T-cell (primary cell): ENCODE measurements around the gene THAP7. TPM values are rescaled to one million over a fixed set of nuclear protein-coding genes. Genes with fewer than 3 reads are reported as not detected.

Experiments
- ATAC-seq, 4 experiments: fragments of 200-7000 bp in 3 of 4; fragments of 150-1000 bp in 1 of 4; cut with Tn5 transposase; replicated peaks in 1 of 4; 1 replicate in 3 of 4; 2 replicates in 1 of 4; pipeline ENCODE4 v1.10.0; 2021; ENCODE audit warnings: moderate library complexity in 3 of 4, mild to moderate bottlenecking in 2 of 4, moderate number of reproducible peaks in 1 of 4
- CTCF ChIA-PET, 2 donors: fragments of 300-600 bp; sonication (Branson Sonifier 250); formaldehyde crosslinking; loops; one replicate each; lab custom pipeline; 2022; ENCODE audit warnings: antibody characterized with exemption in 2 of 2; lab: Charles Lee
- POLR2A ChIA-PET, 2 donors: fragments of 300-600 bp; sonication (Branson Sonifier 250); formaldehyde crosslinking; loops; one replicate each; lab custom pipeline; 2022; ENCODE audit warnings: antibody characterized with exemption in 2 of 2; lab: Charles Lee
- DNase-seq, 35 experiments: peaks; one replicate each; pipeline versions ENCODE4 v3.0.0 to v3.0.0-alpha.2; 2013 to 2023
- H3K27ac ChIP-seq: one replicate; pipeline ENCODE4 v1.5.1; 2013; ENCODE audit warnings: low read length
- H3K27me3 ChIP-seq, 2 experiments: replicated peaks in 1 of 2; 1 replicate in 1 of 2; 2 replicates in 1 of 2; pipeline versions ENCODE4 v1.6.1 to v1.7.0; 2013; ENCODE audit warnings: low read length in 1 of 2, mixed read lengths in 1 of 2; ENCODE audit not compliant: control insufficient read depth in 2 of 2, insufficient read depth in 2 of 2; ENCODE audit errors: extremely low read depth in 1 of 2
- H3K36me3 ChIP-seq, 2 donors: 1 replicate in 1 of 2; 2 replicates in 1 of 2; pipeline versions ENCODE4 v1.6.1 to v1.7.0; 2013; ENCODE audit warnings: low read length in 1 of 2; ENCODE audit not compliant: control insufficient read depth in 2 of 2, insufficient read depth in 1 of 2; ENCODE audit errors: extremely low read depth in 1 of 2
- H3K4me1 ChIP-seq, 2 experiments: 1 replicate in 1 of 2; 2 replicates in 1 of 2; pipeline versions ENCODE4 v1.6.1 to v1.7.0; 2013; ENCODE audit warnings: low read length in 2 of 2, mixed read lengths in 1 of 2; ENCODE audit not compliant: insufficient read depth in 2 of 2, control insufficient read depth in 1 of 2; ENCODE audit errors: extremely low read depth in 1 of 2
- H3K4me3 ChIP-seq, 2 donors: 1 replicate in 1 of 2; 2 replicates in 1 of 2; pipeline versions ENCODE4 v1.5.1 to v1.7.0; 2013; ENCODE audit warnings: mild to moderate bottlenecking in 2 of 2, low read length in 1 of 2, moderate library complexity in 1 of 2; ENCODE audit not compliant: control insufficient read depth in 1 of 2; ENCODE audit errors: extremely low read depth in 1 of 2
- H3K9me3 ChIP-seq: 2 replicates; pipeline ENCODE4 v1.7.0; 2013
- H3K27ac Mint-ChIP-seq, 2 donors: one replicate each; pipeline ENCODE4 v1.8.0; 2020 to 2021; ENCODE audit warnings: mild to moderate bottlenecking in 2 of 2, mixed read lengths in 2 of 2
- H3K27me3 Mint-ChIP-seq, 2 donors: one replicate each; pipeline ENCODE4 v1.8.0; 2021 to 2022; ENCODE audit warnings: mixed read lengths in 2 of 2
- H3K36me3 Mint-ChIP-seq: one replicate; pipeline ENCODE4 v1.8.0; 2021; ENCODE audit warnings: mixed read lengths
- H3K4me1 Mint-ChIP-seq, 3 donors: one replicate each; pipeline ENCODE4 v1.8.0; 2020 to 2022; ENCODE audit warnings: mixed read lengths in 3 of 3, mild to moderate bottlenecking in 1 of 3
- H3K4me3 Mint-ChIP-seq, 3 donors: one replicate each; pipeline ENCODE4 v1.8.0; 2020 to 2022; ENCODE audit warnings: mild to moderate bottlenecking in 3 of 3, mixed read lengths in 3 of 3, moderate library complexity in 3 of 3
- H3K9me3 Mint-ChIP-seq, 3 donors: one replicate each; pipeline ENCODE4 v1.8.0; 2020 to 2022; ENCODE audit warnings: mixed read lengths in 3 of 3
- WGBS: methylation state at CpG from one replicate; pipeline ENCODE4 v1.1.5; 2013; ENCODE audit warnings: missing lambda C conversion rate; ENCODE audit not compliant: insufficient coverage; 5-methylcytosine and 5-hydroxymethylcytosine counted together
- total RNA-seq, 35 experiments: library from RNA in 6 of 35; stranded (reverse) in 6 of 35; fragments of 120-200 nt in 1 of 35; gene quantifications; one replicate each; pipeline versions ENCODE4 v1.2.1 to v1.2.4 and lab custom pipeline; 2013 to 2026

THAP7 gene
- total RNA-seq, 5 donors from 2014 or later (not counting 1 experiment from before 2014, with no cell fraction given): 46.4 to 61.1 (median 56.8) TPM

DNA sequence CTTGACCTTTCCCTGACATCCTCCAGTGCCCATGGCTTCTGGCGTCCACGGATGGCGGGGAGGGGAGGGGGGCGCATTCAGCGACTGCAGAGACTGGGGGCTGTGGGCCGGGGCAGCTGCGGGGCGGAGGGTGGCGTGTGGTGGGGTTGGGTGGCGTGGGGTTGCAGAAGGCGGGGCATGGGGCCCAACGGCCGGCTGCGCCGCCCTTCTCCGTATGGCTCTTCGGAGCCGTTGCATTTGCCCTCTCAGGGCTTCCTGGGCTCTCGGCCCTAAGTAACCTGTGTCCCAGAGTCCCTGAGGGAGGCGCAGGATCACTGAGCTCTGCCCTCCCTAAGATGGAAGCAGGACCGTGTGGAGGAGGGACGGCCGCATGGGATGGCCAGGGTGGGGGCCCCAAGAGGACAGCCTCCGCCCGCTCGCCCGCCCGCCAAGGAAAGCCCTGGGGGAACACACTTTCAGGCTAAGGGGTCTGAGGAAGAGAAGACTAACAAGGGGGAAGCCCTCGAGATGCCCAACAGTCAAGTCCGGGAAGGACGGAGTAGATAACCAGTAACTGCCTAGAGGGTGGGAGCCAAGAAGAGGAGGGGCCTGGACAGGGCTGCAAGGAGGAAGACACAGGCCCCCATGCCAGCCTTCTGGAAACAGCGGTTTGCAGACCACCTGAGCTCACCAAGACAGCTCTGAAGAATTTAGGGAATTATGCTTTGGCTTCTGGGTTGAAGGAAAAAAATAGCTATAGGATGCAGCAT is 44.1 kb downstream of the THAP7 start:
- H3K9me3 Mint-ChIP-seq: no peaks in the 10 kb centered on the region
- H3K36me3 Mint-ChIP-seq: peaks cover 6% of the 10 kb centered on the region
- no peak for DNase-seq
- H3K4me1 Mint-ChIP-seq: peaks cover 0 to 20% (median 8%) of the 10 kb centered on the region in 3 donors
- H3K27me3 Mint-ChIP-seq: peaks cover 15 to 32% of the 10 kb centered on the region in 2 donors
- H3K36me3 ChIP-seq: peaks cover 0 to 10% of the 10 kb centered on the region in 2 donors
- peak overlapping the region; percentile 50 to 63 (median 61) for H3K4me3 Mint-ChIP-seq
- peaks cover 0 to 60% of the 10 kb centered on the region in 2 experiments for H3K27me3 ChIP-seq
- CTCF ChIA-PET: interaction anchor here in 1 of 2 donors (0.7 kb wide), 1 partner anchor 83 kb away, joined by 6 read pairs; no protein-coding TSS in a partner anchor
- H3K27ac ChIP-seq: no peak overlapping the region
- H3K9me3 ChIP-seq: no peaks in the 10 kb centered on the region
- peaks cover 3 to 18% of the 10 kb centered on the region in 2 experiments for H3K4me1 ChIP-seq
- H3K27ac Mint-ChIP-seq: no peak overlapping the region
- POLR2A ChIA-PET: interaction anchor here in 1 of 2 donors (0.6 kb wide), 1 partner anchor 18 kb away, joined by 6 read pairs; no protein-coding TSS in a partner anchor
- H3K4me3 ChIP-seq: peak overlapping the region; percentile 35 to 37
- ATAC-seq: peak; percentile 13 to 43 (median 29)
- WGBS: 9% methylated on average over 27 of the region's 32 CpGs

DNA sequence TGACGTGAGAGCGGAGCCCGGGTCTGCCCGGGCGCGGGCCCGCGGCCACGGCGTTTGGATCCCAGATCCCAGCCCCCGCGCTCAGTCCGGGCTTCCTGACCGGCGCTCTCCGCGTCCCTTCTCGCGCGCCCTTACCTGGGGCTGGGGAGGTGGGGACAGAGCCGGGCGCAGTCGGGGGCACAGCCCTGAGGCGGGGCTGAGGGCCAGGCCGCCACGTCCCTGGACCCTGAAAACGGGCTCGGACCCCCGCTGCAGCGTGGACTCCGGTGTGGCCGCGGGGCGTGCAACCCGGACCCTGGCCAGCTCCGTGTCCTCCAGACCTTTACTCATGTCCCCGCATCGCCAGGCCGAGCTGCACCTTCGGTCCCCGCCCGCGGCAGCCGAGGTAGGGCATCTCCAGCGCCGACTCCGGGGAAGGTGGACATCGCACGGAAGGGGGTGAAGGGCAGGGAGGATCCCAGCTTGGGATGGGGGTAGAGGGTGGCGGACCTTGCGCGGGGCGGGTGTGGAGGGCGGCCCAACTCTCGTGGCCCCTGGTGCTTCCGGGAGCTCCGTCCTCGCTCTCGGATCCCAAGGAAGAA is 44.7 kb downstream of the THAP7 start:
- Histone ChIP-seq H3K4me3 (peak overlapping the region; percentile 37 to 38), H3K4me1 (peaks cover 3 to 18% of the 10 kb centered on the region in 2 experiments), H3K9me3 (no peaks in the 10 kb centered on the region), H3K27ac (no peak overlapping the region), H3K36me3 (peaks cover 5 to 17% of the 10 kb centered on the region in 2 donors), H3K27me3 (peaks cover 0 to 53% of the 10 kb centered on the region in 2 experiments)
- ChIA-PET POLR2A (no interaction called here), CTCF (interaction anchor here in 1 of 2 donors (0.7 kb wide), 1 partner anchor 84 kb away, joined by 6 read pairs; no protein-coding TSS in a partner anchor)
- Mint-ChIP-seq H3K27me3 (peaks cover 15 to 32% of the 10 kb centered on the region in 2 donors), H3K4me3 (peak overlapping the region; percentile 50 to 63 (median 61)), H3K9me3 (no peaks in the 10 kb centered on the region), H3K4me1 (peaks cover 0 to 22% (median 8%) of the 10 kb centered on the region in 3 donors), H3K27ac (no peak overlapping the region), H3K36me3 (peaks cover 11% of the 10 kb centered on the region)
- DNase-seq (no peak), ATAC-seq (peak in 3 of 4 experiments; percentile 15 to 31 (median 18))
- WGBS: 5% methylated on average over 51 of the region's 59 CpGs

DNA sequence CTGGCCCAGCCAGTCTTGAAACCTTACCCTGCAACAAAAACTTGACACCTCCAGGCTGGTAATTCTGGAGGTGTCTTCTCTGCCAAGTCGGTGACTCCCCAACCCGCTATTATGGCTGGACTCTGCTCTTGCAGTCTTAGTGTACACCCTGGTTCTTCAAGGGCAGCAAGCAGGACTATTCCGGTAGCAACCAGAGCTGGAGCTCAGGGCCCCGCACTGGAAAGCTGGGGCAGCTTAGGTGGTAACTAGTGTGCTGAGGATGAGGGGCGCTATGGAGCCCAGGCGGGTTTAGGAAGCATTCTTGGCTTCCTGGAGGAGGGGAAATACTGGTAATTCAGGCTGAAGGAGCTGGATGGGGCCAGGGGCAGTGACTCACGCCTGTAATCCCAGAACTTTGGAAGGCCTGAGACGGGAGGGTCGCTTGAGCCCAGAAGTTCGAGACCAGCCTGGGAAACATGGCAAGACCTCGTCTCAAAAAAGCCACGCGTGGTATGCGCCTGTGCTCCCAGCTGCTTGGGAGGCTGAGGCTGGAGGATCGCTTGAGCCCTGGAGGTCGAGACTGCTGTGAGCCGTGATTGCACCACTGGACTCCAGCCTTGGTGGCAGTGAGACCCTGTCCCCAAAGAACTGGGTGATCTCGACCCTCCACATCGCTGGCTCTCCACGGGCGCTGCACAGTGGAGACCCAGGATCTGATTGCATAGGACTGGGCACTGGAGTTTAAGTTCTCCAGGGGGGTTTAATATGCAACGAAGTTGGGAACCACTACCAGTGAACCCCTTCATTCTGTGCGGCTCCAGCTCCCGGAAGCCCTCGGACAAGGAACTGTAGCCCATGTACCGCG is 45.4 kb downstream of the THAP7 start:
- Mint-ChIP-seq H3K36me3 (peaks cover 16% of the 10 kb centered on the region), H3K27ac (peak overlapping the region in 1 of 2 donors; percentile 27), H3K27me3 (peaks cover 15 to 28% of the 10 kb centered on the region in 2 donors), H3K4me1 (peaks cover 0 to 17% (median 5%) of the 10 kb centered on the region in 3 donors), H3K9me3 (no peaks in the 10 kb centered on the region), H3K4me3 (peak overlapping the region in 2 of 3 donors; percentile 39 to 61)
- H3K27me3 ChIP-seq: peaks cover 0 to 47% of the 10 kb centered on the region in 2 experiments
- POLR2A ChIA-PET: no interaction called here
- H3K27ac ChIP-seq: no peak overlapping the region
- H3K4me1 ChIP-seq: peaks cover 3 to 18% of the 10 kb centered on the region in 2 experiments
- WGBS: 66% methylated on average over 23 of the region's 27 CpGs
- DNase-seq (no peak), ATAC-seq (peak in 1 of 4 experiments; percentile 29)
- peaks cover 5 to 24% of the 10 kb centered on the region in 2 donors for H3K36me3 ChIP-seq
- H3K4me3 ChIP-seq: peak overlapping the region in 1 of 2 donors; percentile 38
- CTCF ChIA-PET: no interaction called here
- H3K9me3 ChIP-seq: no peaks in the 10 kb centered on the region

DNA sequence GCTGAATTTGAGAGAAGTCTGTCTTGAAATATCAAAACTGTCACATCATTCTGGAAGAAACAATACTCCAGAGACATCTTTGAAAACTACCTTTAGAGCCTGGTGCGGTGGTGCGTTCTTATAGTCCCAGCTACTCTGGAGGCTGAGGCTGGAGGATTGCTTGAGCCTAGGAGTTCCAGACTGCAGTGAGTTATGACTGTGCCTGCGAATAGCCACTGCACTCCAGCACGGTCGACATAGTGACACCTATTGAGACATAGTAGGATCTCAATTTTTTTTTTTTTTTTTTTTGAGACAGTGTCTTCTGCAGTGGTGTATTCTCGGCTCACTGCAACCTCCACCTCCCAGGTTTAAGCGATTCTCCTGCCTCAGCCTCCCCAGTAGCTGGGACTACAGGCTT is 46.4 kb downstream of the THAP7 start:
- H3K27me3 ChIP-seq: peaks cover 0 to 45% of the 10 kb centered on the region in 2 experiments
- no CpG with 5 or more reads among the region's 7 CpGs for WGBS
- Mint-ChIP-seq H3K4me1 (peaks cover 0 to 17% (median 5%) of the 10 kb centered on the region in 3 donors), H3K27me3 (peaks cover 12 to 26% of the 10 kb centered on the region in 2 donors), H3K36me3 (peaks cover 22% of the 10 kb centered on the region), H3K4me3 (no peak overlapping the region), H3K27ac (no peak overlapping the region), H3K9me3 (no peaks in the 10 kb centered on the region)
- no peak overlapping the region for H3K4me3 ChIP-seq
- no peak for ATAC-seq
- H3K27ac ChIP-seq: no peak overlapping the region
- ChIA-PET POLR2A (interaction anchor here in 1 of 2 donors (0.6 kb wide), 1 partner anchor 12 kb away, joined by 4 read pairs; no protein-coding TSS in a partner anchor), CTCF (no interaction called here)
- H3K36me3 ChIP-seq: peaks cover 11 to 33% of the 10 kb centered on the region in 2 donors
- H3K9me3 ChIP-seq: no peaks in the 10 kb centered on the region
- no peak for DNase-seq
- H3K4me1 ChIP-seq: peaks cover 3 to 18% of the 10 kb centered on the region in 2 experiments

DNA sequence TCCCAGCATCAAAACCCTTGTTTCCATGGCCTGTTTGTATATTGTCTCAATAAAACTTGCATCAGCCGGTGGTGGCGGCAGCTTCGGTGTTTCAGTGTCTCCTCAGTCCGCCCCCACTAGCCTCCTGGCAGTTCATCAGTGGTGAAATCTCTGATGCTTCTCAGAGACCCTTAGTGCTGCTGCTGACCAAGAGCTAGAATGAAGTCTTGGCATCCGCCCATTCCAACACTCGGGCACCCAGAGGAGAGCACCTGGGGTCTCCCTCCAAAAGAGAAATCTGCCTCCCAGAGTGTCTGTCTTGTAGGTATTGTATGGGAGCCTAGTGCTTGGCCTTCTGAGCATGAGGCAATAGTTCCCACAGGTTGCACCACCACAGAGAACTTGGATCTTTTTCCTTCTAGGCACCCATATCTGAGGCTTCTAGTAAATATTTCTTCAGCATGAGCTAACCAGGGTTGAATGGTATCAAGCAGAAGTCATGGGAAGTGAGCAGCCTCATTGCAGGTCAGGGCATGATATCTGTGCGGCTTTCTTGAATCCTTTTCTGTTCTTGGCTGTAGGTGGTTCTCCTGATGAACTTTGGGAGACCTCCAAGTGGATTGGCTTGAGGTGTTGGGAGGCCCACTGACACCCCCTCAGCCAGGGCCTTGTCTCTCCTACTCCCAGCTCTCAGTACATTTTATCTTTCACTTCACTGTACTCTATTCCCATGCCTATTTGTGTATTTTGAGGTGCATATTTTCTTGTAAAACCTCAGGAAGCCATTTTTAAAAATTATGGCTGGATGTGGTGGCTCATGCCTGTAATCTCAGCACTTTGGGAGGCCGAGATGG is 48.0 kb downstream of the THAP7 start:
- WGBS: 100% methylated on average over 8 of the region's 8 CpGs
- Mint-ChIP-seq H3K9me3 (no peaks in the 10 kb centered on the region), H3K4me1 (peaks cover 11 to 30% (median 18%) of the 10 kb centered on the region in 3 donors), H3K36me3 (peaks cover 33% of the 10 kb centered on the region), H3K27me3 (peaks cover 6 to 19% of the 10 kb centered on the region in 2 donors), H3K27ac (no peak overlapping the region), H3K4me3 (no peak overlapping the region)
- no peak for DNase-seq
- Histone ChIP-seq H3K4me3 (no peak overlapping the region), H3K36me3 (peaks cover 11 to 44% of the 10 kb centered on the region in 2 donors), H3K4me1 (peaks cover 4 to 28% of the 10 kb centered on the region in 2 experiments), H3K27ac (no peak overlapping the region), H3K9me3 (no peaks in the 10 kb centered on the region), H3K27me3 (peaks cover 0 to 29% of the 10 kb centered on the region in 2 experiments)
- CTCF ChIA-PET: interaction anchor here in 1 of 2 donors (0.6 kb wide), 1 partner anchor 8 kb away, joined by 3 read pairs; no protein-coding TSS in a partner anchor
- POLR2A ChIA-PET: no interaction called here
- no peak for ATAC-seq
